ENCODE data around the gene TAF11L4. TPM values are rescaled to one million over a fixed set of nuclear protein-coding genes. Genes with fewer than 3 reads are reported as not detected.
A peak's percentile ranks its signal among the peaks of the same experiment; 100 is the strongest.
"Not testable (repeated sequence)": the region's sequence is repeated elsewhere in the genome, so short reads cannot be mapped to it uniquely, and the experiment has no call there.

The TAF11L4 gene
- total RNA-seq: not detected
- polyA plus RNA-seq: not detected
- long read RNA-seq, donor 1: 0 reads
- long read RNA-seq, donor 2: 0 reads

GRCh38 chr5:17521501-17521900 lies at the start of gene TAF11L4:
TAF11L4 (plus strand) TSS chr5:17521801.
- no CpG with 5 or more reads among the region's 15 CpGs for WGBS, 5 donors
- H3K4me3 ChIP-seq; DNase-seq; H3K27me3 ChIP-seq (replicated peaks in 1 of 7); intact Hi-C loops (cut with DNase I; ENCODE audit: low total_unique reads); H3K9me3 ChIP-seq; H3K36me3 ChIP-seq; H3K4me1 ChIP-seq; H3K27ac ChIP-seq: not testable (repeated sequence)

- H3K27ac ChIP-seq; H3K4me3 ChIP-seq; DNase-seq; H3K36me3 ChIP-seq; H3K27me3 ChIP-seq (replicated peaks in 1 of 7); intact Hi-C loops (cut with DNase I; ENCODE audit: low total_unique reads); H3K4me1 ChIP-seq; H3K9me3 ChIP-seq: not testable (repeated sequence)
These were observed 46.5 kb upstream of the TAF11L4 start for GRCh38 chr5:17475064-17475463.

- WGBS, 5 donors: 83 to 91% (median 87%) methylated on average over 3 of the region's 3 CpGs
- H3K36me3 ChIP-seq: no peaks in the 10 kb centered on the region
- no peak overlapping the region for H3K27ac ChIP-seq
- H3K27me3 ChIP-seq (replicated peaks in 1 of 7): no peaks in the 10 kb centered on the region
- H3K4me1 ChIP-seq: peaks cover 0 to 9% (median 0%) of the 10 kb centered on the region in 6 donors
- TF ChIP-seq CTCF (IDR thresholded peaks at IDR 0.05 in 8 of 11, conservative IDR thresholded peaks at IDR 0.05 in 3 of 11) (no peak), POLR2A (IDR thresholded peaks at IDR 0.05) (no peak), POLR2AphosphoS5 (IDR thresholded peaks at IDR 0.05) (no peak)
- DNase-seq: no peak
- H3K9me3 ChIP-seq: no peaks in the 10 kb centered on the region
- no peak overlapping the region for H3K4me3 ChIP-seq
- intact Hi-C loops (cut with DNase I; ENCODE audit: low total_unique reads): no loop called here
These were observed 44.6 kb upstream of the TAF11L4 start for GRCh38 chr5:17477043-17477442.

GRCh38 chr5:17477573-17478265 lies 43.9 kb upstream of the TAF11L4 start:
- H3K27ac ChIP-seq: peak overlapping the region in 2 of 8 donors; percentile 26 to 39
- no peaks in the 10 kb centered on the region for H3K27me3 ChIP-seq (replicated peaks in 1 of 7)
- DNase-seq: no peak
- intact Hi-C loops (cut with DNase I; ENCODE audit: low total_unique reads): no loop called here
- no peaks in the 10 kb centered on the region for H3K36me3 ChIP-seq
- TF ChIP-seq CTCF (IDR thresholded peaks at IDR 0.05 in 8 of 11, conservative IDR thresholded peaks at IDR 0.05 in 3 of 11) (no peak), POLR2AphosphoS5 (IDR thresholded peaks at IDR 0.05) (no peak), POLR2A (IDR thresholded peaks at IDR 0.05) (no peak)
- H3K9me3 ChIP-seq: no peaks in the 10 kb centered on the region
- H3K4me1 ChIP-seq: peaks cover 0 to 9% (median 0%) of the 10 kb centered on the region in 6 donors
- WGBS, 5 donors: 62 to 75% (median 63%) methylated on average over 7 of the region's 7 CpGs
- H3K4me3 ChIP-seq: no peak overlapping the region

- no peak overlapping the region for H3K27ac ChIP-seq
- intact Hi-C loops (cut with DNase I; ENCODE audit: low total_unique reads): no loop called here
- WGBS, 5 donors: 79 to 87% (median 86%) methylated on average over 4 of the region's 4 CpGs
These were observed 40.2 kb upstream of the TAF11L4 start for GRCh38 chr5:17481378-17481777.

More at GRCh38 chr5:17481378-17481777, 40.2 kb upstream of the TAF11L4 start:
- no peak for TF ChIP-seq POLR2AphosphoS5 (IDR thresholded peaks at IDR 0.05)
- no peaks in the 10 kb centered on the region for H3K27me3 ChIP-seq (replicated peaks in 1 of 7)
- no peaks in the 10 kb centered on the region for H3K9me3 ChIP-seq
- no peaks in the 10 kb centered on the region for H3K36me3 ChIP-seq
- peaks cover 0 to 5% (median 0%) of the 10 kb centered on the region in 6 donors for H3K4me1 ChIP-seq
- no peak for DNase-seq
- H3K4me3 ChIP-seq: no peak overlapping the region

Data from spleen (tissue), 13 donors.